ENCODE data around the gene CCDC27.

CCDC27 gene

DNA sequence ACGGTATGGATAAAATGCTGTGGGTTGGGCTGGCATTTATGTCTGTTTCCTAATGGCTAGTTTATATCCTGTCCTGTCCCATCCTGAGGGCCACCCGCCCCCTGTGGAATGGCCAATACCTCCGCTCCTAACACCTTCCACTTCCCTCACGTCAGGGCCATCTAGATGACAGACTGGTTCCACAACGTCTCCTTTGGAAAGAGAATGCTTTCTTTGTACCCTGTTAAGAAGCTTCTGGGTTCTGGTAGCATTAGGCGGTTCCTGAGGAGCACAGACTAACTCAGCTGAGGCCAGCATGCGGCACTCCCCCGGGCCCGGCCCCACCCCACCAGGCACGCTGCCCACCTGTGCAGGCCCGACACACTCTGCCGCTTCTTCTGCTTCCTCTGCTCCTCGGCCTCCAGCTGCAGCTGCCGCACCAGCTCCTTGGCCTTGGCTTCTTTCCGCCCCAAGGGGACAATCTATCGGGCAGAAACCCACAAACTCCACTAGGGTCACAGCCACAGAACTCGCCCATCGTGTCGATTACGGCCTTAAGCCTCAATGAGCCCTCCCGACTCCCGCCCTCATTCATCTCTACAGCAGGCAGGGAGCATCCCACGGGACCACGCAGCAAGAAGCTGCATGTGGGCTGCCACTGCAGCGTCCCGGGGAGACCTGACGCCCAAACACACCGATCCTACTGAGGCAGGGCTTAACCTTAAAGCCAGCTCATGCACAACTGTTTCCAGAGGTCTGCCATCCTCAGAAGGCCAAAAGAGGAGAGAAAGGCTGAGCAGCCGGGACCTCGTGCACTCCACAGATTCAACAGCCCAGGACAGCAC is 31.6 kb downstream of the CCDC27 start:
- Histone ChIP-seq H3K36me3 (ENCODE audit: control insufficient read depth in 1 of 2, insufficient read depth in 2 of 2, low read length in 2 of 2) (peaks cover 43 to 93% of the 10 kb centered on the region in 2 donors), H3K27me3 (ENCODE audit: low read depth, low read length) (no peaks in the 10 kb centered on the region), H3K9me3 (ENCODE audit: control insufficient read depth in 1 of 2, low read length in 2 of 2) (no peaks in the 10 kb centered on the region), H3K4me3 (ENCODE audit: low read depth in 1 of 2, low read length in 2 of 2) (no peak overlapping the region), H3K4me1 (ENCODE audit: control insufficient read depth in 1 of 2, insufficient read depth in 2 of 2, low read length in 2 of 2) (no peaks in the 10 kb centered on the region), H3K27ac (ENCODE audit: low read length) (no peak overlapping the region)

DNA sequence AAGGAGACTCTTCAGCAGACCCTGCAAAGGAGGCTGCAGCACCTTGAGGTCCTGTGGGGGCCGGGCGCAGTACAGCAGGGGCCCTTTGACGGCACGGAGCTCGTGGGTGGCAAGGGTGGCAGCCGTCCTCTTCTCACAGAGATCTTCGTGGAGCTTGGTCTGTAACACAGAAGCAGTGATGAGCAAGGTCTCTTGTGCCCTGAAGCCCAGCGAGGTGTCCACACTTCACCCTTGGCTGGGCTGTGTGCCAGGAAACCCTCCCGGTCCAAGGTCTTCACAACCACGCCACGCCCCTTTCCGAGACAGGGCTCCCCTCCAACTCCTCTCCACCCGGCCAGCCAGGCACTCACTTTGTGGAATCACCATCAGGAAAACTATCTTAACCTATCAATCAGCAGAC is 32.8 kb downstream of the CCDC27 start:
- no peak overlapping the region for H3K27ac ChIP-seq (ENCODE audit: low read length)

DNA sequence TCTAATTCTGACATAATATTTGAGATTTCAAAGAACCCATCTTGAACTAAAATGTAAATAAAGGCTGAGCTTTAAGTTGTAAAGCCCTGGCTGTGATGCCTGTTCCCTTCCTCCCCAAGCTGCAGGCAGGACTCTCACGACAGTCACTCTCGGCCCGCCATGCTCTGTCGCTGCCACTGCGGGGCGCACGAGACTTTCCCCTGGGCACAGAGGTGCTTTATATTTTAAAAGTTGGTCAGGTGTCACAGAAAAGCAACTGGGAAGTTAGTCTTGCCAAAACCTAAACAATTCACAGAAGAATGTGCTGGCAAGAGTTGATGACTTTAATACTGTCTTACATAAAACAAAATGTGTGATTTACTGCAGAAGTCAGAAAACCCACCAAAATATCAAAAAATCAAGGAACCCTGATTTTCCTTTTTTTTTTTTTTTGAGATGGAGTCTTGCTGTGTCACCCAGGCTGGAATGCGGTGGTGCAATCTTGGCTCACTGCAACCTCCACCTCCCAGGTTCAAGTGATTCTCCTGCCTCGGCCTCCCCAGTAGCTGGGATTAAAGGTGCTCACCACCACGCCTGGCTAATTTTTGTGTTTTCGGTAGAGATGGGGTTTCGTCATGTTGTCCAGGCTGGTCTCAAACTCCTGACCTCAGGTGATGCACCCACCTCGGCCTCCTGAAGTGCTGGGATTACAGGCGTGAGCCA is 33.4 kb downstream of the CCDC27 start:
- no peak overlapping the region for H3K4me3 ChIP-seq (ENCODE audit: low read depth in 1 of 2, low read length in 2 of 2)
- H3K4me1 ChIP-seq (ENCODE audit: control insufficient read depth in 1 of 2, insufficient read depth in 2 of 2, low read length in 2 of 2): peaks cover 0 to 3% of the 10 kb centered on the region in 2 donors
- no peaks in the 10 kb centered on the region for H3K9me3 ChIP-seq (ENCODE audit: control insufficient read depth in 1 of 2, low read length in 2 of 2)
- H3K36me3 ChIP-seq (ENCODE audit: control insufficient read depth in 1 of 2, insufficient read depth in 2 of 2, low read length in 2 of 2): peaks cover 35 to 91% of the 10 kb centered on the region in 2 donors
- H3K27me3 ChIP-seq (ENCODE audit: low read depth, low read length): no peaks in the 10 kb centered on the region
- H3K27ac ChIP-seq (ENCODE audit: low read length): no peak overlapping the region

More for the DNA sequence above, 32.8 kb downstream of the CCDC27 start:
- Histone ChIP-seq H3K4me3 (ENCODE audit: low read depth in 1 of 2, low read length in 2 of 2) (no peak overlapping the region), H3K27me3 (ENCODE audit: low read depth, low read length) (no peaks in the 10 kb centered on the region), H3K36me3 (ENCODE audit: control insufficient read depth in 1 of 2, insufficient read depth in 2 of 2, low read length in 2 of 2) (peaks cover 38 to 91% of the 10 kb centered on the region in 2 donors), H3K4me1 (ENCODE audit: control insufficient read depth in 1 of 2, insufficient read depth in 2 of 2, low read length in 2 of 2) (no peaks in the 10 kb centered on the region), H3K9me3 (ENCODE audit: control insufficient read depth in 1 of 2, low read length in 2 of 2) (no peaks in the 10 kb centered on the region)

DNA sequence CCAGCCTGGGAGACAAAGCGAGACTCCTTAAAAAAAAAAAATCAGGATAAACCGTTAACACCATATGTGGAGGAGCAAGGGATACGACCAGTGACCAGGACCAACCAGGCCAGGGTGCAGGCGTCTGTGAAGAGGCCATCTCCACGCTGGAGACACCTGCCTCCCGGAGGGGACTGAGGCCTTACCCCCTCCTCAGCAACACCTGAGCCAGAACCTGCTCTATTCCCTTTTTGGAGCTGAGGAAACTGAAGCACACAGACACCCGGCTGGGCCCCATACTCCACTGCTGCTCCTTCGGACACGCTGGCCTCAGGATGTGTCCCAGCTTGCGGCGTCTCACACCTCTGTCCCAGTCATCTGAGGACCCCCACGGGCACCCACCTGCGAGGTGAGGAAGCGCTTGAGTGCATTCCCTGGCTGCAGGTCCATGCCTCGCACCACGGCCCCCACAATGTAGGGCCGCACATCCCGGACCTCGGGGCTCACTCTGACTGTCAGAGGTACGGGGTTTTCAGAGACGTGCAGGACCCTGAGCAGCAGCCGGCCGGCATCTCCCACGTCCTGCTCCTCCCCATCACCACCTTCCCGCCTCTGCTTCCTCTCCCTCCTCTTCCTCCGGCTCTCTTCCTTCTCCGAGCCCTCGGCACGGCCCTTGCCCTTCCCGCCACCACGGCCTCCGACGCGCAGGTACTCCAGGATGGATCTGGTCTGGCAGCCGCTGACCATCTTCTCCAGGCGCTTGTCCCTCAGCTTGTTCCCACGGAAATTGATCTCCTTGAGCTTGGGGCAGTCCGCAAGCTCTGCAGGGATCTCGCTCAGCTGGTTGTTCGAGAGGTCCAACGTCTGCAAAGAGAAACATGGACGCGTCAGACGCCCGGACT is 34.5 kb downstream of the CCDC27 start:
- Histone ChIP-seq H3K4me1 (ENCODE audit: control insufficient read depth in 1 of 2, insufficient read depth in 2 of 2, low read length in 2 of 2) (peaks cover 0 to 6% of the 10 kb centered on the region in 2 donors), H3K27ac (ENCODE audit: low read length) (no peak overlapping the region), H3K9me3 (ENCODE audit: control insufficient read depth in 1 of 2, low read length in 2 of 2) (no peaks in the 10 kb centered on the region), H3K4me3 (ENCODE audit: low read depth in 1 of 2, low read length in 2 of 2) (no peak overlapping the region), H3K36me3 (ENCODE audit: control insufficient read depth in 1 of 2, insufficient read depth in 2 of 2, low read length in 2 of 2) (peaks cover 27 to 82% of the 10 kb centered on the region in 2 donors), H3K27me3 (ENCODE audit: low read depth, low read length) (no peaks in the 10 kb centered on the region)

DNA sequence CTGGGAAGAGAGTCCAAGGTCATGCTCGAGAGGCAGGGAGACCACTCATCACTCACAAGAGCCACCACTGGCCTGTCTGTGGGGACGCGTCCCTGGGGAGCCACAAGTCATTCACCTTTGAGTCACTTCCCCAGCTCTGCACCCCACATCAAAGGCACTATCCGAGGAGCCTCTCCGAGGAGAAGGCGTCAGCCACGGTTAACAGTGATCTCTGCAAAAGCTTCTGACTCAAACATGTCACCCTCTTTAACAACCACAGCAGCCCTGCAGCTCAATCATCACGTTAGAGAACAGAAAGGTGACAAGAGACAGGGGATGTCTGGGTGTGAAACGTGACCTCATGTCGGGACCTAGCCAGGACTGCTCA is 35.1 kb downstream of the CCDC27 start:
- H3K27me3 ChIP-seq (ENCODE audit: low read depth, low read length): no peaks in the 10 kb centered on the region
- peaks cover 22 to 76% of the 10 kb centered on the region in 2 donors for H3K36me3 ChIP-seq (ENCODE audit: control insufficient read depth in 1 of 2, insufficient read depth in 2 of 2, low read length in 2 of 2)
- peaks cover 0 to 6% of the 10 kb centered on the region in 2 donors for H3K4me1 ChIP-seq (ENCODE audit: control insufficient read depth in 1 of 2, insufficient read depth in 2 of 2, low read length in 2 of 2)
- no peaks in the 10 kb centered on the region for H3K9me3 ChIP-seq (ENCODE audit: control insufficient read depth in 1 of 2, low read length in 2 of 2)
- no peak overlapping the region for H3K27ac ChIP-seq (ENCODE audit: low read length)
- no peak overlapping the region for H3K4me3 ChIP-seq (ENCODE audit: low read depth in 1 of 2, low read length in 2 of 2)

DNA sequence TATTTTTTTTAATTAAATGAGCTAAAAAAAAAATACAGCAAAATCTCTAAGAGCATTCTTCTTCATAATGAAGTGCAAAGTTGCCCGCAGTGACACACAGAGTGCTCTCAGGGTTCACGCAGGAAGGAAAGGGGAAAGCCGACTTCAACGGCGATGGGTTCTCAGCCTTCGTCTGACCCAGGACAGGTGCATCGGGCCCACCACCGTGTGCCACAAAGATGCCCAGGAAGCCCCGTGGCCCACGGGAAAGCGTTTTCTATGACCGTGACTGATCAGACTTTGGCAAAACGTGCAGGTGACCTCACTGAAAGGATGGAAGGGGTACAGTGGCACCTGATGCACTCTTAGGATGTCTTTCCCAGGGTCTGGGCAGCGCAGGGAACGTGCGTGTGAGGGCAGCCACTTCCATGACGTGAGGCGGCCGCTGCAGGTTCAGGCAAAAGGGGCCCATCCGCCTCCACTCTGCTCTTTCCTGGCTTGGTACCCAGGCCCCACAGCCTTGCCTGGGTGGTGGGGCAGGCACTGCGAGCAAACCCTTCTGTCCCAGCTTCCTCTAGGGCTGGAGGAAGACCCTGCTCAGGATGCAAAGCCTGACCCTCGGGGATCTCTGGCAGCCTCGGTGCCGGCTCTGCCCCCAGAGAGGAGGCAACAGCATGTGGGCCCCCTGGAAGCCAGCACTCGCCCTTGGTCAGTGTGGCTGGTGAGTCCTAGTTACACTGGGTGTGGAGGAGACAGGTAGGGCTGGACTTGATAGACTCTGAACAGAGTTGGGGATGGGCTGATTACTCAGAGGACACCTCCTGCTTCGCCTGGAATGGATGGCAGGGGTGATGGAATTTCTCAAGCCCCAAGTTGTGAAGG is 35.7 kb downstream of the CCDC27 start:
- Histone ChIP-seq H3K9me3 (ENCODE audit: control insufficient read depth in 1 of 2, low read length in 2 of 2) (no peaks in the 10 kb centered on the region), H3K27ac (ENCODE audit: low read length) (no peak overlapping the region), H3K4me1 (ENCODE audit: control insufficient read depth in 1 of 2, insufficient read depth in 2 of 2, low read length in 2 of 2) (peaks cover 0 to 8% of the 10 kb centered on the region in 2 donors), H3K4me3 (ENCODE audit: low read depth in 1 of 2, low read length in 2 of 2) (no peak overlapping the region), H3K27me3 (ENCODE audit: low read depth, low read length) (no peaks in the 10 kb centered on the region), H3K36me3 (ENCODE audit: control insufficient read depth in 1 of 2, insufficient read depth in 2 of 2, low read length in 2 of 2) (peaks cover 16 to 70% of the 10 kb centered on the region in 2 donors)

DNA sequence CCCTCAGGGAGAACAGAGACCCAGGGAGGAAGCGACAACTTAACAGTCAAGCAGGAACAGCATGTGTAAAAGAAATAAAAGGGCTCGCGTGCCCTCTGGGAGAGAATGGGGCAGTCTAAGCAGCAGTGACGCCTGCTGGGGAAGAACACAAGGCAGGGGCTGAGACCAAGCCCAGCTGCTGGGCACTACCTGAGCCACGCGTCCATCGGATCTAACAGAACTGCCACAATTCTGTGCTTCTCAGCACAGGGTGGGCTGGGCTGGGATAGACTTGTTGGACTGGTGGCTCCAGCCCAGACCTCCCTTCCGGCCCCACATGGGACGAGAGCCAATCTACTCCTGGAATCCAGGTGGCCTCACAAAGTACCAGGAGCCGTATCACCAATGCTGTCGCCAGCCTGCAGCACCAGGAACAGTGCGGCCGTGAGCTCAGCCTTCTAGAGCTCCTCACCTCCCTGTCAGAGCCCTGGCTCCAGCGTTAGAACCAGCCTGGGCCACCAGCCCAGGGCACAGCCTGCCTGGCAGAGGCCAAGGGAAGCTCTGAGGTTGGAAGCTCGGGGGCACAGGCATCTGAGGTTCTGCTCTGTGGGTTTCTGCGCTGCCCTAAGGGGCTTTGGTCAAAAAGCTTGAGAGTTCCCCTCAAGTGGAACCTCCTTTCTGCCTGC is 36.6 kb downstream of the CCDC27 start:
- Histone ChIP-seq H3K4me3 (ENCODE audit: low read depth in 1 of 2, low read length in 2 of 2) (no peak overlapping the region), H3K9me3 (ENCODE audit: control insufficient read depth in 1 of 2, low read length in 2 of 2) (no peaks in the 10 kb centered on the region), H3K4me1 (ENCODE audit: control insufficient read depth in 1 of 2, insufficient read depth in 2 of 2, low read length in 2 of 2) (peaks cover 0 to 17% of the 10 kb centered on the region in 2 donors), H3K27ac (ENCODE audit: low read length) (no peak overlapping the region), H3K36me3 (ENCODE audit: control insufficient read depth in 1 of 2, insufficient read depth in 2 of 2, low read length in 2 of 2) (peaks cover 16 to 61% of the 10 kb centered on the region in 2 donors), H3K27me3 (ENCODE audit: low read depth, low read length) (no peaks in the 10 kb centered on the region)

DNA sequence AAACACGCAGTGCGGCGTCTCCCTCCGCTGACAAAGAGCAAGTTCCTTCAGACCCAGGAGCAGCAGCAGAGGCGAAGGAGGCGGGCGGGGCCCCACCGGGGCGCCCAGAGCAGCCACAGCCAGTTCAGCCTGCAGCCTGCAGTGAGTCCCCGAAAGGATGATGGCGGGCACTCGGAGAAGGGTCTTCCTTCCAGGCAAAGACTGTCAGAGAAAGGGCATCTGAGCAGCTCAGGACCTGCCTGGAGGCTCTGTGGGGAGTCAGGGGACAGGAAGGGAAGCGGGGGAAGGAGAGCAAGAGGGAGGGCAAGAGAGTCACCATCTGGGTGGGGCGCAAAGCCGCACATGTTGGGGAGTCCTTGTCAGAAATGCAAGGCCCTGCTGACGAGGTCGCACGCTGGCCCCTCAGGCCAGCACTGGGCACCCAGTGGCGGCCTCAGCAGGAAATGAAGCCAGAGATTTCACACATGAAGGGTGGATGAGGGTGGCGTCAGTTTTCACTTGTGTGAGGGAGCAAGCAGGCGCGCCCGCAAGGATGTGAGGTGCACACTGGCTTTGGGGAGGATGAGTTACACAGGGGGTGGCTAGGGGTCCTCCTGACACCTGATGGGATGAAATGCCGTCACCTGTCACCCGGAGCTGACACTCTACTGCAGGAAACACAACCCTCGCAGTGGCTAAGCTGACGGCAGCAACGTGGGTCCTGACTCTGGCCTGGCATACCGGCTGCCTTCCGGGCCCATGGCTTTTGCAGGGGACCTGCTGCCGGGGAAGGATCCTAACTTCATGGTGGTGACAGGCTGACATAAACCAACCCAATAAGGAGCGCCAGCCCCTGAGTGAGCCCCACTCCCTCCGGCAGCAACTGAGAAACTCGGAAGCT is 37.4 kb downstream of the CCDC27 start:
- peaks cover 16 to 54% of the 10 kb centered on the region in 2 donors for H3K36me3 ChIP-seq (ENCODE audit: control insufficient read depth in 1 of 2, insufficient read depth in 2 of 2, low read length in 2 of 2)
- H3K4me1 ChIP-seq (ENCODE audit: control insufficient read depth in 1 of 2, insufficient read depth in 2 of 2, low read length in 2 of 2): peaks cover 3 to 24% of the 10 kb centered on the region in 2 donors
- H3K4me3 ChIP-seq (ENCODE audit: low read depth in 1 of 2, low read length in 2 of 2): no peak overlapping the region
- no peaks in the 10 kb centered on the region for H3K27me3 ChIP-seq (ENCODE audit: low read depth, low read length)
- H3K27ac ChIP-seq (ENCODE audit: low read length): no peak overlapping the region
- H3K9me3 ChIP-seq (ENCODE audit: control insufficient read depth in 1 of 2, low read length in 2 of 2): no peaks in the 10 kb centered on the region

DNA sequence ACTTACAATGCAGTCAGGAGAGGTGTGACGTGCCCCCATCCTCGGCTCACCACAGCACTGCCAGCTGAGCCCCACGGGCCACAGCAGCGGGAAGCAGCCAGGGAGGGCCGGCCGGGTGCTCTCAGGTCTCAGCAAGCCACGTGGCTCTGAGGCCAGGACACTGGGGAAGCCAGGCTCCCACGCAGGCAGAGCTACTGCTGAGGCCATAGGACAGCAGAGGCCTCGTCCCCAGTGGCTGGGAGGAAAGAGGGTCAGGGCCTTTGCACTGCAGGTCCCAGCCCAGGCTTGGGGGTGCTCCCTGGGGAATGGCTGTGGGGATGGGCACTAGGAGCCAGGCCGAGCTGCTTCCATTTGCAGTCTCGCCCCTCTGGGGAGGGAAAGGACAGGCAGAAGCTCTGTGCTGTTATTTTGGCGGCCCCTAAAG is 38.3 kb downstream of the CCDC27 start:
- Histone ChIP-seq H3K9me3 (ENCODE audit: control insufficient read depth in 1 of 2, low read length in 2 of 2) (no peaks in the 10 kb centered on the region), H3K36me3 (ENCODE audit: control insufficient read depth in 1 of 2, insufficient read depth in 2 of 2, low read length in 2 of 2) (peaks cover 16 to 45% of the 10 kb centered on the region in 2 donors), H3K27me3 (ENCODE audit: low read depth, low read length) (no peaks in the 10 kb centered on the region), H3K27ac (ENCODE audit: low read length) (no peak overlapping the region), H3K4me1 (ENCODE audit: control insufficient read depth in 1 of 2, insufficient read depth in 2 of 2, low read length in 2 of 2) (peaks cover 8 to 33% of the 10 kb centered on the region in 2 donors), H3K4me3 (ENCODE audit: low read depth in 1 of 2, low read length in 2 of 2) (no peak overlapping the region)

Data from muscle layer of duodenum (tissue), 2 donors.